Stimulated activated CD8-positive, alpha-beta memory T cell treated with anti-CD3 and anti-CD28 coated beads, Interleukin-12 subunit alpha, Interleukin-12 subunit beta, amount 100 ng/mL, for 24 hours (primary cell): ENCODE measurements around the gene ST14.
"Not testable (repeated sequence)": the region's sequence is repeated elsewhere in the genome, so short reads cannot be mapped to it uniquely, and the experiment has no call there.

Source experiments
- DNase-seq: peaks from one replicate; pipeline ENCODE4 v3.0.0-alpha.2; 2020; ENCODE audit errors: extremely low read depth

Gene ST14

GRCh38 chr11:130188585-130189347 is 29.2 kb downstream of the ST14 start:
- no peak for DNase-seq

- DNase-seq: no peak
These were observed 30.1 kb downstream of the ST14 start for GRCh38 chr11:130189492-130190210.

- DNase-seq: no peak
These were observed 30.8 kb downstream of the ST14 start for GRCh38 chr11:130190371-130190881.

- DNase-seq: no peak
These were observed 32.3 kb downstream of the ST14 start for GRCh38 chr11:130191896-130192295.

- DNase-seq: no peak
These were observed 33.3 kb downstream of the ST14 start for GRCh38 chr11:130192845-130193267.

- not testable (repeated sequence) for DNase-seq
These were observed 34.0 kb downstream of the ST14 start for GRCh38 chr11:130193551-130193950.

- no peak for DNase-seq
These were observed 34.9 kb downstream of the ST14 start for GRCh38 chr11:130194241-130195023.

- DNase-seq: no peak
These were observed 37.9 kb downstream of the ST14 start for GRCh38 chr11:130197386-130198035.

- no peak for DNase-seq
These were observed 38.7 kb downstream of the ST14 start for GRCh38 chr11:130198292-130198691.

GRCh38 chr11:130198964-130199363 is 39.4 kb downstream of the ST14 start:
- DNase-seq: no peak

GRCh38 chr11:130199792-130200191 is 40.2 kb downstream of the ST14 start:
- DNase-seq: no peak

GRCh38 chr11:130201026-130201425 is 41.4 kb downstream of the ST14 start:
- no peak for DNase-seq

- no peak for DNase-seq
These were observed 42.6 kb downstream of the ST14 start for GRCh38 chr11:130202009-130202817.

GRCh38 chr11:130202818-130203689 is 43.5 kb downstream of the ST14 start:
- DNase-seq: no peak

- DNase-seq: no peak
These were observed 44.5 kb downstream of the ST14 start for GRCh38 chr11:130203766-130204702.

- no peak for DNase-seq
These were observed 45.1 kb downstream of the ST14 start for GRCh38 chr11:130204703-130205095.

GRCh38 chr11:130206141-130206540 is 46.6 kb downstream of the ST14 start:
- no peak for DNase-seq

GRCh38 chr11:130208241-130209127 is 48.9 kb downstream of the ST14 start:
- DNase-seq: no peak
